ENCODE data around the gene MEF2A.

Gene MEF2A

GRCh38 chr15:99606646-99607045, 40.9 kb downstream of the MEF2A start:
- no peak for DNase-seq (ENCODE audit: low read depth in 2 of 2)

GRCh38 chr15:99613481-99613880, 47.7 kb downstream of the MEF2A start:
- no peak for DNase-seq (ENCODE audit: low read depth in 2 of 2)

- no peak for DNase-seq (ENCODE audit: low read depth in 2 of 2)
Observed at GRCh38 chr15:99613887-99614647, 48.3 kb downstream of the MEF2A start.

- DNase-seq (ENCODE audit: low read depth in 2 of 2): no peak
Observed at GRCh38 chr15:99614749-99615288, 49.0 kb downstream of the MEF2A start.

- DNase-seq (ENCODE audit: low read depth in 2 of 2): no peak
Observed at GRCh38 chr15:99615460-99615859, 49.7 kb downstream of the MEF2A start.

GRCh38 chr15:99616129-99616528, 50.3 kb downstream of the MEF2A start:
- DNase-seq (ENCODE audit: low read depth in 2 of 2): no peak

- DNase-seq (ENCODE audit: low read depth in 2 of 2): no peak
Observed at GRCh38 chr15:99616773-99617342, 51.1 kb downstream of the MEF2A start.

- DNase-seq (ENCODE audit: low read depth in 2 of 2): no peak
Observed at GRCh38 chr15:99618941-99619411, 53.2 kb downstream of the MEF2A start.

- DNase-seq (ENCODE audit: low read depth in 2 of 2): no peak
Observed at GRCh38 chr15:99619712-99620111, 53.9 kb downstream of the MEF2A start.

GRCh38 chr15:99620178-99620577, 54.4 kb downstream of the MEF2A start:
- DNase-seq (ENCODE audit: low read depth in 2 of 2): no peak

- DNase-seq (ENCODE audit: low read depth in 2 of 2): no peak
Observed at GRCh38 chr15:99621767-99622166, 56.0 kb downstream of the MEF2A start.

GRCh38 chr15:99628374-99629001, 62.7 kb downstream of the MEF2A start:
- DNase-seq (ENCODE audit: low read depth in 2 of 2): no peak

GRCh38 chr15:99630607-99631131, 64.9 kb downstream of the MEF2A start:
- no peak for DNase-seq (ENCODE audit: low read depth in 2 of 2)

GRCh38 chr15:99631255-99631654, 65.5 kb downstream of the MEF2A start:
- DNase-seq (ENCODE audit: low read depth in 2 of 2): no peak

- no peak for DNase-seq (ENCODE audit: low read depth in 2 of 2)
Observed at GRCh38 chr15:99632521-99632920, 66.7 kb downstream of the MEF2A start.

GRCh38 chr15:99633655-99634054, 67.9 kb downstream of the MEF2A start:
- no peak for DNase-seq (ENCODE audit: low read depth in 2 of 2)

- DNase-seq (ENCODE audit: low read depth in 2 of 2): no peak
Observed at GRCh38 chr15:99634576-99634975, 68.8 kb downstream of the MEF2A start.

GRCh38 chr15:99635145-99635544, 69.4 kb downstream of the MEF2A start:
- no peak for DNase-seq (ENCODE audit: low read depth in 2 of 2)

- no peak for DNase-seq (ENCODE audit: low read depth in 2 of 2)
Observed at GRCh38 chr15:99635794-99636193, 70.0 kb downstream of the MEF2A start.

- no peak for DNase-seq (ENCODE audit: low read depth in 2 of 2)
Observed at GRCh38 chr15:99644913-99645542, 79.2 kb downstream of the MEF2A start.

GRCh38 chr15:99645543-99645935, 79.8 kb downstream of the MEF2A start:
- DNase-seq (ENCODE audit: low read depth in 2 of 2): no peak

GRCh38 chr15:99645951-99646350, 80.2 kb downstream of the MEF2A start:
- no peak for DNase-seq (ENCODE audit: low read depth in 2 of 2)
